A673 (cell line): ENCODE data around the gene CCNY. TPM values are rescaled to one million over a fixed set of nuclear protein-coding genes. Genes with fewer than 3 reads are reported as not detected.

Experiments used
- BruUV-seq: library from RNA; stranded (reverse); fragments of 400-500 nt; replicated peaks from 2 replicates; lab custom pipeline; 2021; lab: Mats Ljungman, UMichigan
- CTCF ChIA-PET: fragments of 300-600 bp; sonication (Branson Sonifier 250); formaldehyde crosslinking; loops from one replicate; lab custom pipeline; 2022; ENCODE audit warnings: antibody characterized with exemption; lab: Charles Lee
- POLR2A ChIA-PET: fragments of 300-600 bp; sonication (Branson Sonifier 250); formaldehyde crosslinking; loops from one replicate; lab custom pipeline; 2022; ENCODE audit warnings: antibody characterized with exemption; ENCODE audit not compliant: low non-redundant PET; lab: Charles Lee
- DNase-seq: peaks from one replicate; pipeline ENCODE4 v3.0.0-alpha.2; 2015; ENCODE audit warnings: low spot score
- H3K27ac ChIP-seq: fragments of 200-600 bp; sonication (generic); 2 replicates; pipeline ENCODE4 v1.5.1; 2016; ENCODE audit warnings: mixed run types, low read depth, mild to moderate bottlenecking, mixed read lengths, antibody characterized with exemption, low read length; ENCODE audit not compliant: poor library complexity, severe bottlenecking
- H3K27me3 ChIP-seq: fragments of 200-600 bp; sonication (generic); replicated peaks from 2 replicates; pipeline ENCODE4 v1.6.1; 2017; ENCODE audit warnings: mixed run types, low read depth, mild to moderate bottlenecking, mixed read lengths, antibody characterized with exemption, low read length; ENCODE audit not compliant: insufficient read depth, poor library complexity
- H3K36me3 ChIP-seq: fragments of 200-600 bp; sonication (generic); 2 replicates; pipeline ENCODE4 v1.6.1; 2016; ENCODE audit warnings: mixed run types, mild to moderate bottlenecking, mixed read lengths, antibody characterized with exemption, low read length; ENCODE audit not compliant: insufficient read depth, poor library complexity, severe bottlenecking
- H3K4me1 ChIP-seq: fragments of 200-600 bp; sonication (generic); 2 replicates; pipeline ENCODE4 v1.6.1; 2017; ENCODE audit warnings: mixed run types, mild to moderate bottlenecking, mixed read lengths, antibody characterized with exemption, low read length; ENCODE audit not compliant: insufficient read depth, poor library complexity, severe bottlenecking
- H3K4me3 ChIP-seq: fragments of 200-600 bp; sonication (generic); 2 replicates; pipeline ENCODE4 v1.5.1; 2016; ENCODE audit warnings: low read depth, mixed run types, mild to moderate bottlenecking, mixed read lengths, low read length; ENCODE audit not compliant: poor library complexity, severe bottlenecking
- H3K9me3 ChIP-seq: fragments of 200-600 bp; sonication (generic); 2 replicates; pipeline ENCODE4 v1.6.1; 2016; ENCODE audit warnings: mixed run types, low read depth, mild to moderate bottlenecking, mixed read lengths, antibody characterized with exemption, low read length; ENCODE audit not compliant: poor library complexity, severe bottlenecking
- EZH2 ChIP-seq: fragments of 200-600 bp; sonication (generic); IDR thresholded peaks from 2 replicates; pipeline ENCODE4 v1.6.1; 2017; ENCODE audit warnings: borderline replicate concordance, low read depth, mild to moderate bottlenecking, mixed read lengths, antibody characterized with exemption, low read length; ENCODE audit not compliant: poor library complexity, severe bottlenecking
- intact Hi-C: fragments of 100-400 bp; cut with micrococcal nuclease; formaldehyde crosslinking; loops from one replicate; pipeline ENCODE4 v1.10.0; 2022; ENCODE audit not compliant: unreplicated experiment
- total RNA-seq: library from RNA; stranded (reverse); gene quantifications from 2 replicates; pipeline ENCODE4 v1.2.3, GENCODE V29; 2021
- TF ChIP-seq, protein P1 (sequence below): fragments of 300-800, 200-600 bp; sonication (generic); conservative IDR thresholded peaks from 2 replicates; pipeline ENCODE4 v1.5.1; 2017; ENCODE audit warnings: low read depth, mild to moderate bottlenecking, antibody characterized with exemption, low read length, moderate library complexity, mixed read lengths

The CCNY gene
- total RNA-seq, 1 experiment from 2014 or later = 84.8 TPM

DNA sequence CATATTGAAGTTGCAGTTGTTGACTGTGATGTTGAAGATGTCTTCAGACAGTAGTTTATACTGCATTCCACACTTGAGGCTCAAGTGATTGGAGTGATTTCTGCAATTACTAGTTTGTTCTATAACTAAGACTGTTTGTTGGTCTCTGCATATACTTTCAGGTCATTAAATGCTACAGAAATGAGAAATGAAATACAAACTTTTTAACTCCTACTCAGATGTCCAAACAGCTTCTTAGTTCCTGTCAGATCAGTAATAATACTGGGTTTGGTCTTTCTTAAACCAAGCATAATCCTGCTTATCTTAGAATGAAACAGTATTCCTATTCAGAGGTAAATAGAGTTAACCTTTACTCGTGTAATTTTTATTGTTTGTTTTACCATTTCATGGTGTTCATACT is 115.9 kb downstream of the CCNY start:
- intact Hi-C loops = no loop called here
- BruUV-seq = no TSS peak
- Histone ChIP-seq H3K36me3 (no peaks in the 10 kb centered on the region), H3K4me3 (no peak overlapping the region), H3K27ac (peak overlapping the region; percentile 15), H3K4me1 (peaks cover 71% of the 10 kb centered on the region), H3K9me3 (no peaks in the 10 kb centered on the region), H3K27me3 (no peaks in the 10 kb centered on the region)
- DNase-seq = no peak
- POLR2A ChIA-PET = no interaction called here
- CTCF ChIA-PET = no interaction called here
- no peak for TF ChIP-seq EZH2
- TF ChIP-seq, protein P1, sequence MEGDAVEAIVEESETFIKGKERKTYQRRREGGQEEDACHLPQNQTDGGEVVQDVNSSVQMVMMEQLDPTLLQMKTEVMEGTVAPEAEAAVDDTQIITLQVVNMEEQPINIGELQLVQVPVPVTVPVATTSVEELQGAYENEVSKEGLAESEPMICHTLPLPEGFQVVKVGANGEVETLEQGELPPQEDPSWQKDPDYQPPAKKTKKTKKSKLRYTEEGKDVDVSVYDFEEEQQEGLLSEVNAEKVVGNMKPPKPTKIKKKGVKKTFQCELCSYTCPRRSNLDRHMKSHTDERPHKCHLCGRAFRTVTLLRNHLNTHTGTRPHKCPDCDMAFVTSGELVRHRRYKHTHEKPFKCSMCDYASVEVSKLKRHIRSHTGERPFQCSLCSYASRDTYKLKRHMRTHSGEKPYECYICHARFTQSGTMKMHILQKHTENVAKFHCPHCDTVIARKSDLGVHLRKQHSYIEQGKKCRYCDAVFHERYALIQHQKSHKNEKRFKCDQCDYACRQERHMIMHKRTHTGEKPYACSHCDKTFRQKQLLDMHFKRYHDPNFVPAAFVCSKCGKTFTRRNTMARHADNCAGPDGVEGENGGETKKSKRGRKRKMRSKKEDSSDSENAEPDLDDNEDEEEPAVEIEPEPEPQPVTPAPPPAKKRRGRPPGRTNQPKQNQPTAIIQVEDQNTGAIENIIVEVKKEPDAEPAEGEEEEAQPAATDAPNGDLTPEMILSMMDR = no peak

DNA sequence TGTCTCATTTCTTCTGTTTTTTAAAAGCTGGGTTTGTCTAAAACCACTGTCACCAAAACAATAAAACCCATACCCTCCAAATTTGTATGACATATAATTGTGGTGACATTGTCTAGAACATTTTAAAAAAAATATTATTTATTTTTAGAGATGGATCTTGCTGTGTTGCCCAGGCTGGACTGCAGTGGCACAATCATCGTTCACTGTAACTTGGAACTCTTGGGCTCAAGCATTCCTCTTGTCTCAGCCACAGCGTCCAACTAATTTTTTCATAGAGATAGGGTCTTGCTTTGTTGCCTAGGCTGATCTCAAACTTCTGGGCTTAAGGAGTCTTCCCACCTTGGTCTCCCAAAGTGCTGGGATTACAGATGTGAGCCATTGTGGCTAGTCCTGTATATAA is 116.5 kb downstream of the CCNY start:
- Histone ChIP-seq H3K4me1 (peaks cover 66% of the 10 kb centered on the region), H3K27me3 (no peaks in the 10 kb centered on the region), H3K27ac (no peak overlapping the region), H3K9me3 (no peaks in the 10 kb centered on the region), H3K4me3 (no peak overlapping the region), H3K36me3 (no peaks in the 10 kb centered on the region)
- no peak for DNase-seq
- ChIA-PET POLR2A (no interaction called here), CTCF (interaction anchor here (0.7 kb wide), 1 partner anchor 124 kb away, joined by 3 read pairs; no protein-coding TSS in a partner anchor)
- intact Hi-C loops = no loop called here
- TF ChIP-seq, protein P1 = no peak
- TF ChIP-seq EZH2 = no peak
- no TSS peak for BruUV-seq

DNA sequence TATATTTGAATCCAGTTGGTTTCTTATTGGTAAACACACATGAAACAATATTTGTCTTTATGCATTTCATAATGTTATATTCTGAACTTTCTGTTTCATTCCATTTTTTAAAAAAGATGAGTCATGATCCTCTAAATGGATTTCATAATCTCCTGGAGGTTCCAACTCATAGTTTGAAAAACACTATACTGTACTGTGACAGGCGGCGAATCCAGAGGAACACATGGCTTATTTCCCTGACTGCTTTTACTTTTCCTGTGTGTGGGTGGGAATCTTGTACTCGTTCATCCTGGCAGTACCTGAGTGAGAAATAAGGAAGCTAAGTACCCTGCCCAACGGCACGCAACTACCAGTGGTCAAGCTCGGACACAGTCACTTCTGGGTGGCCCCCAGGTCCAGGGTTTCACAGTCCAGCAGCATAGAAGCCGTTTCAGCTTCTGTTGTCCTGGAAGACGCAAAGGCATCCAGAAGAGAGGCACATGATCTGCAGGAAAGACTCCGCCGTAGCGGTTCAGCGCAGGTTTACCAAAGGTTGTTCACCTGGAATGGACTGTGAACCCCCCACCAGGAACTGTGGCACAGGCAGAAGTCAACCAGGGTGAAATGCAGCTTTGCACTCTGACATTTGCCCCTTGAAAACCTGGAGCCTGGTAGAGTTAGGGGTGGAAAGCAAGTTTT is 117.7 kb downstream of the CCNY start:
- no peak overlapping the region for H3K4me3 ChIP-seq
- intact Hi-C loops = no loop called here
- TF ChIP-seq, protein P1 = no peak
- peaks cover 61% of the 10 kb centered on the region for H3K4me1 ChIP-seq
- CTCF ChIA-PET = no interaction called here
- H3K27me3 ChIP-seq = no peaks in the 10 kb centered on the region
- H3K36me3 ChIP-seq = no peaks in the 10 kb centered on the region
- peak overlapping the region; percentile 39 for H3K27ac ChIP-seq
- no TSS peak for BruUV-seq
- H3K9me3 ChIP-seq = no peaks in the 10 kb centered on the region
- DNase-seq = peak; percentile 42
- POLR2A ChIA-PET = no interaction called here
